ENCODE results near the gene FGFR4. TPM values are rescaled to one million over a fixed set of nuclear protein-coding genes. Genes with fewer than 3 reads are reported as not detected.

FGFR4 gene
- total RNA-seq, 1 donor from 2014 or later: 4.8 TPM

DNA sequence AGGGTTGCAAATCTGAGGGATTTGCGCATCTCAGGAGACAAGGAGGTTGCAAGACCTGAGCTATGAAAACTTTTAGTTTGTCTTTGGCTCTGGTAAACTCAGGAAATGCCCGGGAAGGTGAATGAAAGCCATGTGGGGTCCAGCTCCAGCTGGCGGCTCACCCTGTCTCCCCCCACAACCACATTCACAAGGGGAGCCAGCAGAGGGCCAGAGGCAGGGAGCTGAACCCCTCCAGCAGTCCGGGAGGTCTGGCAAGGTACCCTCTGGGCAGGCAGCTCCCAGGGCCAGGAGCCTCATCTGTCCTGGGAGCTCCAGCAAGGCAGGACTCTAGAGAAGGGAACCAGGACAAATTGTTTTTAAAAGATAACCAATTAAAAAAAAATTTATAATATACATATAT lies 2.5 kb upstream of the FGFR4 start:
- DNase-seq (ENCODE audit: extremely low read depth, low read depth, low spot score): no peak

DNA sequence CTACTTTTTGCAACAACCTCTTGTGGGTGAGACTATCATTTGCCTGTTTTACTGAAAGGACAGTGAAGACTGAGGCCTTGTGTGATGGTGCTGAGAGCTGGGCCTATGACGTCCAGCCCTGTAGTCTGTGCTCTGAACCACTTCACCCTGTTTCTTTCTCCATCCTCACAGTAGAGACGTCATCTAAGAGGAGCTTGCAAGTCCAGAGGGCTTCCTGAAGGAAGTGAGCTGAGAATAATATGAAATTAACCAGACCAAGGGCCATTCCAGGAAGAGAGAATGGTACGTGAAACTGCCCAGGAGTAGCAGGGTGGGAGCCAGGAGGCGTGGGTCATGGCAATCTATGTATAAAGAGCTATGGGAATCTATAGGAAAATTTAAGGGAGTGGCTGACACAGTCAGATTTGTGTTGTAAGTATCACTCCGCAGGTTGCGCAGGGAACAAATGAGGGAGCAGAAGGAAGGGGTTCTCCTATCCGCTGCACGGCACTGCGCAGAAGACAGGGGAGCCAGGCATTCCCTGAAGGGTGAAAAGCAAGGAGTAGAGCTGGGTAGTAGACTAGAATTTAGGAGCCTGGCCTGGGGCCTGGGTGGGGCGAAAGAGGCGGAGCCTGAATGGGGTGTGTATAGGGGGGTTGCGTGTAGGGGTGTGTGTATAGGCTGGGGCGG lies 596 bp upstream of the FGFR4 start:
- DNase-seq (ENCODE audit: extremely low read depth, low read depth, low spot score): no peak

DNA sequence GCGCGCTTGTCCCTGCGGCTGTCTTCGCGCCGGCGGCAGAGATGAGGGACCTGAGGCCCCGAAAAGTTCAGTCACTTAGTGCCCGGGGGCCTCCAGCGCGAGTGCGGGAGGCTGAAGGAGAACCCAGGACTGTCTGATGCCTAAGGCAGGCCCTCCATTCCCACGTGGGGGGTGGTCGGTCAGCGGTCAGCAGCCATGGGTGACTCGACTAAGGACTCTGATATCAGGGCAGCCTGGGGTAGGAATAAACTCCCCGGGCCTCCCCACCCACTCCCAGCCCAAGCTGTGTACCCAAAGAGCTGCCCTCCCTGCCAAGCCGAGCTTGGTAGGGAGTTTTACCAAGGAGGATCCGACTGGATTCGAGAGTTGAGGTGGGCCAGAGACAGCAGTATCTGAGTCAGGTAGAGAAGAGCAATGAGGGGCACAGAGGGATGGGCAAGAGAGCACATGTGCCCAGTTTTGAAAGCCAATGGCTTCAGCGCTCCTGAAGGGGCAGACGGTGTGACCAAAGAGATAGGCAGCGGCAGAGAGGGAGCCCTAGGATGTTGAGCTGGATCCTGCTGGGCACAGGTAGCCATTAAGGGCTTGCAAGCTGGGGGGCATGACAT lies 787 bp downstream of the FGFR4 start:
- no peak for DNase-seq (ENCODE audit: extremely low read depth, low read depth, low spot score)

DNA sequence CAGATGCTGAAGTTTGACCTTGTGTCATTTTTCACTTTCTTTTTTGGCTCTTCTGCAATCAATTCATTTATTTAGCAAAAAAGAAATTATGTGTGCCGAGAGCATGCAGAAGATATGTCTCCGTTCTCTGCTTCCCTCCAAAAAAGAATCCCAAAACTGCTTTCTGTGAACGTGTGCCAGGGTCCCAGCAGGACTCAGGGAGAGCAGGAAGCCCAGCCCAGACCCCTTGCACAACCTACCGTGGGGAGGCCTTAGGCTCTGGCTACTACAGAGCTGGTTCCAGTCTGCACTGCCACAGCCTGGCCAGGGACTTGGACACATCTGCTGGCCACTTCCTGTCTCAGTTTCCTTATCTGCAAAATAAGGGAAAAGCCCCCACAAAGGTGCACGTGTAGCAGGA lies 2.4 kb downstream of the FGFR4 start:
- no peak for DNase-seq (ENCODE audit: extremely low read depth, low read depth, low spot score)

DNA sequence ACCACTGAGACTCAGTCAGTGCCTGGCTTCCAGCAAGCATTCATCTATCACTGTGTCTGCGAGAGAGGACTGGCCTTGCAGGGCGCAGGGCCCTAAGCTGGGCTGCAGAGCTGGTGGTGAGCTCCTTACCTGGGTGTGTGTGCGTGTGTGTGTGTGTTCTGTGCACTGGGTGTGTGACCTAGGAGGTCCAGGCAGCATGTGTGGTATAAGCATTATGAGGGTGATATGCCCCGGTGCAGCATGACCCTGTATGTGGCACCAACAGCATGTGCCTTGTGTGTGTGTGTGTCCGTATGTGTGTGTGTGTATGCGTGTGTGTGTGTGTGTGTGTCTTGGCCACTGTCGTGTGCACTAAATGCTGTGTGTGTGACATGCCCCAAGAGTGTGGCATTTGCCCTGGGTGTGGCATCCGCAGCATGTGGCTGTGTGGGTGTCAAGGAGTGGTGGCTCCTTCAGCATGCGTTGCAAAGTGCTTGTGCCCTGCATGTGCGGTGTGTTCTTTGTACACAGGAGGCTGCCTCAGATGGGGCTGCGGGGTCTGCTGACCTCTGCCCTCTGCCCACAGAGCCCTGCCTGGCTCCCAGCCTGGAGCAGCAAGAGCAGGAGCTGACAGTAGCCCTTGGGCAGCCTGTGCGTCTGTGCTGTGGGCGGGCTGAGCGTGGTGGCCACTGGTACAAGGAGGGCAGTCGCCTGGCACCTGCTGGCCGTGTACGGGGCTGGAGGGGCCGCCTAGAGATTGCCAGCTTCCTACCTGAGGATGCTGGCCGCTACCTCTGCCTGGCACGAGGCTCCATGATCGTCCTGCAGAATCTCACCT lies 3.3 kb downstream of the FGFR4 start:
- DNase-seq (ENCODE audit: extremely low read depth, low read depth, low spot score): no peak

DNA sequence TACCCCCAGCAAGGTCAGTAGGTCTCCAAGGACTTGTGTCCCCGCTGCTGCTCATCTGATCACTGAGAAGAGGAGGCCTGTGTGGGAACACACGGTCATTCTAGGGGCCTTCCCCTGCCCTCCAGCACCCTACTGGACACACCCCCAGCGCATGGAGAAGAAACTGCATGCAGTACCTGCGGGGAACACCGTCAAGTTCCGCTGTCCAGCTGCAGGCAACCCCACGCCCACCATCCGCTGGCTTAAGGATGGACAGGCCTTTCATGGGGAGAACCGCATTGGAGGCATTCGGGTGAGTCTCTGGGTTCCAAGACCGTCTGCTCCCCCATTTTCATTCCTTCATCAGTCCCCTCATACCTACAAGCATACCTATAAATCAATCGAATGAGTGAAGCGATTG lies 4.1 kb downstream of the FGFR4 start:
- DNase-seq (ENCODE audit: extremely low read depth, low read depth, low spot score): no peak

DNA sequence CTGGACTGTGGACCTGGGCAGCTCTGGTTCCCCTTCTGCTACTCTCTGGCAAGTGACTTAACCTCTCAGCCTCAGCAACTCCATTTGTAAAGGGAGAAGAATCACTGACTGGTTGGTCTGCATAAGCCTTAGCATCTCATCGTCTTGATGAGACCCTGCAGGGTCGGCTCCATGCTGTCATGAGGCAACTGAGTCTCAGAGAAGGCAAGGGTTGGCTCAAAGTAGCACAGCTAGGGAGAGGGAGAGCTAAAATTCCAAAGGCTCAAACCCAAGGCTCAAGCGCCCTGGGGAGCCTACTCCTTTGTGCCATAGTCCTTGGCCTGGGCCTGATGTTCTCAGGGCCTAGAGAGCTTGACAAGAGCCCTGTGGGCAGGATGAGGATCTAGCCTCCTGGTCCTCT lies 4.5 kb downstream of the FGFR4 start:
- DNase-seq (ENCODE audit: extremely low read depth, low read depth, low spot score): no peak

DNA sequence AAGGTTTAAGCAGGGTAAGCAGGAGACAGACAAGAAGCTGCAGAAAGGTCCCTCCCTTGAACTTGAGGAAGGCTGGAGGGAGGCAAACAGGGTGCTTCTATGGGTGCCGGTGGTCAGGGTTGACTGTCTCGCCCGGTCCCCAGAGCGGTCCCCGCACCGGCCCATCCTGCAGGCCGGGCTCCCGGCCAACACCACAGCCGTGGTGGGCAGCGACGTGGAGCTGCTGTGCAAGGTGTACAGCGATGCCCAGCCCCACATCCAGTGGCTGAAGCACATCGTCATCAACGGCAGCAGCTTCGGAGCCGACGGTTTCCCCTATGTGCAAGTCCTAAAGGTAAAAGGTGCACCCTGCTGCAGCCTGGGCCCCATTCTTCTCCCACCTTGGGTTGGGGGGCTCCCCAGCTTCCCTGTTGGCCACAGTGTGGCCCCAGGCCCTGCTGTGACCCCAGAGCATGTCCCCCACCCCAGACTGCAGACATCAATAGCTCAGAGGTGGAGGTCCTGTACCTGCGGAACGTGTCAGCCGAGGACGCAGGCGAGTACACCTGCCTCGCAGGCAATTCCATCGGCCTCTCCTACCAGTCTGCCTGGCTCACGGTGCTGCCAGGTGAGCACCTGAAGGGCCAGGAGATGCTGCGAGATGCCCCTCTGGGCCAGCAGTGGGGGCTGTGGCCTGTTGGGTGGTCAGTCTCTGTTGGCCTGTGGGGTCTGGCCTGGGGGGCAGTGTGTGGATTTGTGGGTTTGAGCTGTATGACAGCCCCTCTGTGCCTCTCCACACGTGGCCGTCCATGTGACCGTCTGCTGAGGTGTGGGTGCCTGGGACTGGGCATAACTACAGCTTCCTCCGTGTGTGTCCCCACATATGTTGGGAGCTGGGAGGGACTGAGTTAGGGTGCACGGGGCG lies 5.7 kb downstream of the FGFR4 start:
- no peak for DNase-seq (ENCODE audit: extremely low read depth, low read depth, low spot score)

DNA sequence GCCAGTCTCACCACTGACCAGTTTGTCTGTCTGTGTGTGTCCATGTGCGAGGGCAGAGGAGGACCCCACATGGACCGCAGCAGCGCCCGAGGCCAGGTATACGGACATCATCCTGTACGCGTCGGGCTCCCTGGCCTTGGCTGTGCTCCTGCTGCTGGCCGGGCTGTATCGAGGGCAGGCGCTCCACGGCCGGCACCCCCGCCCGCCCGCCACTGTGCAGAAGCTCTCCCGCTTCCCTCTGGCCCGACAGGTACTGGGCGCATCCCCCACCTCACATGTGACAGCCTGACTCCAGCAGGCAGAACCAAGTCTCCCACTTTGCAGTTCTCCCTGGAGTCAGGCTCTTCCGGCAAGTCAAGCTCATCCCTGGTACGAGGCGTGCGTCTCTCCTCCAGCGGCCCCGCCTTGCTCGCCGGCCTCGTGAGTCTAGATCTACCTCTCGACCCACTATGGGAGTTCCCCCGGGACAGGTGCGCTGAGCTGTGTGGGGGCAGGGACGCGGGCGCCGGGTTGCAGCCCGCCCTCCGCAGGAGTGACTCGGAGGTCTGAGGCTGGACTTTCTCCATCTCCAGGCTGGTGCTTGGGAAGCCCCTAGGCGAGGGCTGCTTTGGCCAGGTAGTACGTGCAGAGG lies 6.5 kb downstream of the FGFR4 start:
- no peak for DNase-seq (ENCODE audit: extremely low read depth, low read depth, low spot score)

DNA sequence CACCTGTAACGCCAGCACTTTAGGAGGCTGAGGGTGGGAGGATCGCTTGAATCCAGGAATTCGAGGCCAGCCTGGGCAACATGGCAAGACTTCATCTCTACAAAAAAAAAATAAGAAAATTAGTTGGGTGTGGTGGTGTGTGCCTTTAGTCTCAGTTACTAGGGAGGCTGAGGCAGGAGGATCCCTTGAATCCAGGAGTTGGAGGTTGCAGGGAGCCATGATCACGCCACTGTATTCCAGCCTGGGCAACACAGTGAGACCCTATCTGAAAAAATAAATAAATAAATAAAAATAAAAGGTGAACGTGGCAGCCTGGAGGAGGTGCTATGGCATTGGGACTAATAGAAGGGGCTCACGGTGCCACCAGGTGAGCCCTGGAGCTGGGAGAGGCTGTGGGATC lies 7.1 kb downstream of the FGFR4 start:
- no peak for DNase-seq (ENCODE audit: extremely low read depth, low read depth, low spot score)

DNA sequence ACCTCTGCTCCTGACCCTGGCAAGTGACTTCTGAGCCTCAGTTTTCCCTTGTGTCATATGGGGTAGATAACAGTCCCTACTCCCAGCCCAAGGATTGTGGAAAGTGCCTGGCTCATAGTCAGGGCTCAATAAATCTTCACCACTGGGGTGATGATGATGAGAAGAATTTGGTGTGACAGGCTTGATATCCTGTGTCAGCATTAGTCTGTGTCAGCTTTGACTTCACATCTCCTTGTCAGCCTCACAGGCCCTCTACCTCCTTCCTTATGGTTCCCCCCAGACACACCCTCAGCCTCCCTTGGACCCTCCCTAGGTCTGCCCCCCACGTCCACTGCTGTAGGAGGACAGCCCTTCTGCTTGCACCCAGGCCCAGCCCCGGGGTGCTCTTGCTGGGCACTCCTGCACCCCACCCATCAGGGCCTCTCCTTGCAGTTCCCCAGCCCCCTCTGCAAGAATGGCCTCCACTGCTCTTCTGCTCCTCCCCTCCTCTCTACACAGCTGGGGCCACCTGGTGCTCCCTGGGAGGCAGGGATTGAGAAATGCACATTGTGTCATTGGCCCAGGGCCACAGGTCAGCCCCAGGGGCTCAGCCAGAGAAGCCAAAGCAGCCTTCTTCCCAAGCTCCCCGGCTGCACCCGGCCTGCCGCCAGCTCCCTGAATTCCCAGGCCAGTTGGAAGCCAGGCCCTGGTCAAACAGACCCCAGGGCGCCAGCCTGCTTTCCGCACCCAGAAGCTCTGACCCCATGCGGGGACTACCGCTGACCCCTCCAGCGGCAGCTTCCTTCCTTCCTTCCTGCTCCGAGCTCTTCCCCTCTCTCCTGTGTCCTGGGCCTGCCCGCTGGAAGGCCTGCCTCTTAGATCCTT lies 7.7 kb downstream of the FGFR4 start:
- DNase-seq (ENCODE audit: extremely low read depth, low read depth, low spot score): no peak

DNA sequence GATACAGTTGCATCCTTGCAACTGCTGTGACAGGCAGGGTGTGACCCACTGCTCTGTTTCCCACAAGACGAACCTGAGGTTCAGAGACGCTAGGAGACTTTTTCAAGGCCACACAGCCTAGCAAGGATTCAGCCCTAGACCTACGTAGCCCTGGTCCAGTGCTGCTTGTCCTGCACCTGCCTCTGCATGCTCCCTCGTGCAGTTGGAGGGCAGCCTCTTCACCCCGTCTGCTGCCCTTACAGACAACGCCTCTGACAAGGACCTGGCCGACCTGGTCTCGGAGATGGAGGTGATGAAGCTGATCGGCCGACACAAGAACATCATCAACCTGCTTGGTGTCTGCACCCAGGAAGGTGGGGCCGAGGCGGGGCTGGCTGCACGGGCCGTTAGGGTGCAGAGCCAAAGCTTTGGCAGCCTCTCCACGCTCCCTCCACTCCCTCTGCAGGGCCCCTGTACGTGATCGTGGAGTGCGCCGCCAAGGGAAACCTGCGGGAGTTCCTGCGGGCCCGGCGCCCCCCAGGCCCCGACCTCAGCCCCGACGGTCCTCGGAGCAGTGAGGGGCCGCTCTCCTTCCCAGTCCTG lies 8.5 kb downstream of the FGFR4 start:
- DNase-seq (ENCODE audit: extremely low read depth, low read depth, low spot score): no peak

DNA sequence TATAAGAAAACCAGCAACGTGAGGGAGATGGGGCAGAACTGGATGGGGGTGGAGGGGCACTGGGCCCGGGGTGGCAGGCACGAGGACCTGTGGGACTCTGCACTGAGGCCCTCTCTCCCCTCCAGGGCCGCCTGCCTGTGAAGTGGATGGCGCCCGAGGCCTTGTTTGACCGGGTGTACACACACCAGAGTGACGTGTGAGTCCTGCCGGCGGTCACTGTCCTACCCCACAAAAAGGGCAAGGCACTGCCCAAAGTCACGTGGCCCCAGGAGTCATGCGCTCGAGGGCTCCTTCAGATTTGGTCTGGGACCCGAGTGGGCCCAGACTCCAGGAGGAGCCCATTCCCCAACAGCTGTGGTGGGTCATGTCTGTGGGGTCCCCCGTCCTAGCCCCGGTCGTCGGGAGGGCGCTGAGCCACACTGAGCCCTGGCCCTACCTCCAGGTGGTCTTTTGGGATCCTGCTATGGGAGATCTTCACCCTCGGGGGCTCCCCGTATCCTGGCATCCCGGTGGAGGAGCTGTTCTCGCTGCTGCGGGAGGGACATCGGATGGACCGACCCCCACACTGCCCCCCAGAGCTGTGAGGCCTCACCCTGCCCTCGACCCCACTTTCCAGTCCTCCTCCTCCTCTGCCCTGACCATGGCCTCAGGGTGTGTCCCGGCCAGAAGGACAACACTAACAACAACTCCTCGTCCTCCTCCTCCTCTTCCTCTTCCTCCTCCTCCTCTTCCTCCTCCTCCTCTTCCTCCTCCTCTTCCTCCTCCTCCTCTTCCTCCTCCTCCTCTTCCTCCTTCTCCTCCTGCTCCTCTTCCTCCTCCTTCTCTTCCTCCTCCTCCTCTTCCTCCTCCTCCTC lies 9.7 kb downstream of the FGFR4 start:
- no peak for DNase-seq (ENCODE audit: extremely low read depth, low read depth, low spot score)

DNA sequence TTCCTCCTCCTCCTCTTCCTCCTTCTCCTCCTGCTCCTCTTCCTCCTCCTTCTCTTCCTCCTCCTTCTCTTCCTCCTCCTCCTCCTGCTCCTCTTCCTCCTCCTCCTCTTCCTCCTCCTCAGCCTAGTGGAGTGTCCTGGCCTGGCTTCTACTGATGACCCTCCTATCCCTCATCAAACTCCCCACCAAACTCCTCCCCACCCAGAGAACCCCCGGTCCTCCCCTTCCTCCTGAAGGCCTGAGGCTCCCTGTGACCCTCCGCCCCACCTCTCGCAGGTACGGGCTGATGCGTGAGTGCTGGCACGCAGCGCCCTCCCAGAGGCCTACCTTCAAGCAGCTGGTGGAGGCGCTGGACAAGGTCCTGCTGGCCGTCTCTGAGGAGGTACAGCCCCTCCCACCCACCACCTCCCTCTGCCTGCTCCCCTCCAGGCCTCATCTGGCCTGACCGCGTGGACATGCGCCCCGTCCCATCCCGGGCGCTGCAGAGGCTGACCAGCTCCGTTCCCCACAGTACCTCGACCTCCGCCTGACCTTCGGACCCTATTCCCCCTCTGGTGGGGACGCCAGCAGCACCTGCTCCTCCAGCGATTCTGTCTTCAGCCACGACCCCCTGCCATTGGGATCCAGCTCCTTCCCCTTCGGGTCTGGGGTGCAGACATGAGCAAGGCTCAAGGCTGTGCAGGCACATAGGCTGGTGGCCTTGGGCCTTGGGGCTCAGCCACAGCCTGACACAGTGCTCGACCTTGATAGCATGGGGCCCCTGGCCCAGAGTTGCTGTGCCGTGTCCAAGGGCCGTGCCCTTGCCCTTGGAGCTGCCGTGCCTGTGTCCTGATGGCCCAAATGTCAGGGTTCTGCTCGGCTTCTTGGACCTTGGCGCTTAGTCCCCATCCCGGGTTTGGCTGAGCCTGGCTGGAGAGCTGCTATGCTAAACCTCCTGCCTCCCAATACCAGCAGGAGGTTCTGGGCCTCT lies 10.6 kb downstream of the FGFR4 start:
- DNase-seq (ENCODE audit: extremely low read depth, low read depth, low spot score): no peak

DNA sequence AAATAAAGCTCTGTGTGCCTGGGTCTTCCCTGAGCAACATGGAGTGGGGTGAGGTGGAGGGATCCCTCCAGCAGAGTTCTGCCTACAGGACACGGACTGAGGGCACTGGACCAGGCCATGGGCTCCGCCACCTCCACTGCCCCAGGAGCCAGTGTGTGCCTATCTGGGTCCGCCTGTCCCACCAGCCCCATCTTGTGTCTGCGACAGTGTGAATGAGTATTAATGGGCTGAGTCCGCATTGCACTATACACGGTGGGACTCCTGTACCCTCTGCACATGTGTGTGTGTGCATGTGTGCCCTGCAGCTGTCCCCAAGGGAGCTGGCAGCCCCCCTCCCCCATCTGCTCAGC lies 11.4 kb downstream of the FGFR4 start:
- DNase-seq (ENCODE audit: extremely low read depth, low read depth, low spot score): no peak

DNA sequence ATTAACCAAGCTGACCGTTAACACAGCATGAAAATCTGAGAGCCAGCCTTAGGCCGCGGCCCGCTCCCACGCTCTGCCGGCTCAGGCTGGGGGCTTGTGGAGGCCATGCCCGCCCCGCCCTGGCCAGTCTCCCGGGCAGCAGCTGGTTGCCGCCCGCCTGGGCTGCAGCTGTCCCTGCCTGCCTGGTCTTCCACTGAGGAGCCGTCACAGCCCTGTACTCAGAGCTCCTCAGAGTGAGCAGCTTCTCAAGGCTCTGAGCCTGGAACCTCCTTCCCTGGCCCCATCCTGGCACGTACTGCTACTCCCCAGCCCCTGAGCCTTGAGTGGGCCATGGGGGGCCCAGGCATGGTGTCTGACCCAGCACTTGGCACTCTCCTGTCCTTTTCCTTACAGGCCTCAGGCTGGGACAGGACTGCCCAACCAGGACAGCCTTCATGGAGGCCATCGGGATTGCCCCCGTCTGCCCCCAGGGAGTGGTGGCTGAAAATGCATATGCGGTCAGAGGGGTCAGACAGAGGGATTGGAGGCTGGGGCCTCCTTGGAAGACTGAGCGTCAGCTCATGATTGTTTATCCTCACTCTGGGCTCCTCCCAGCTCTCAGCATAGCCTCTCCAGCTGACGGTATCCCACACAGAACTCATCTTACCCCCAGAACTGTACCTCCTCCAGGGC lies 11.9 kb downstream of the FGFR4 start:
- DNase-seq (ENCODE audit: extremely low read depth, low read depth, low spot score): no peak
